Bone marrow (tissue), 2 donors: ENCODE results near the gene VCP.

Experiments
- DNase-seq, 2 donors: peaks; one replicate each; lab custom pipeline; 2025; lab: John Stamatoyannopoulos, UW

VCP gene

DNA sequence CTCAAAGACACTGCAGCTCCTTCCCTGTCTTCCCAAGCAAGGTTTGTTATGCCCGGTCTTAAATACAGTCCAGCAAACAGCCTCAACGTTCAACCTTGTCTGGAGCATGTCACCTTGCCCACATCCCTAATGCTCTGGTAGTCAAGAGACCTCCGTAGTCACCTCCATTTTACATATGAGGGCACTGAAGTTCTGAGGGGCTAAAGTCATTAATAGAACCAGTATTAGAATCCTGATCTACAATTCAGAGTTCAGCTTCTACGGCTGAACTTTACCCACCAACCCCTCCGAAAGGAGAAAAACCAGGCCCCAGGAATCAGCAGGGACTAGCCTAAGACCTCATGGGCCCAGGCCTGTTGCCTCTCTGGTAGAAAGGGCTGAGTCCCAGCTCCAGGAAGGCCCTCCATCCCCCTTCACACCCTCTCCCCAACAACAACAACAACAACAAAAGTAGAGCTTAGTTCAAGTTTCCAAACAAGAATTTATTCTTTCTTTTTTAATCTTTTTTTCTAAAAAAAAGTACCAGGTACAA lies 31.3 kb upstream of the VCP start:
- no peak for DNase-seq

DNA sequence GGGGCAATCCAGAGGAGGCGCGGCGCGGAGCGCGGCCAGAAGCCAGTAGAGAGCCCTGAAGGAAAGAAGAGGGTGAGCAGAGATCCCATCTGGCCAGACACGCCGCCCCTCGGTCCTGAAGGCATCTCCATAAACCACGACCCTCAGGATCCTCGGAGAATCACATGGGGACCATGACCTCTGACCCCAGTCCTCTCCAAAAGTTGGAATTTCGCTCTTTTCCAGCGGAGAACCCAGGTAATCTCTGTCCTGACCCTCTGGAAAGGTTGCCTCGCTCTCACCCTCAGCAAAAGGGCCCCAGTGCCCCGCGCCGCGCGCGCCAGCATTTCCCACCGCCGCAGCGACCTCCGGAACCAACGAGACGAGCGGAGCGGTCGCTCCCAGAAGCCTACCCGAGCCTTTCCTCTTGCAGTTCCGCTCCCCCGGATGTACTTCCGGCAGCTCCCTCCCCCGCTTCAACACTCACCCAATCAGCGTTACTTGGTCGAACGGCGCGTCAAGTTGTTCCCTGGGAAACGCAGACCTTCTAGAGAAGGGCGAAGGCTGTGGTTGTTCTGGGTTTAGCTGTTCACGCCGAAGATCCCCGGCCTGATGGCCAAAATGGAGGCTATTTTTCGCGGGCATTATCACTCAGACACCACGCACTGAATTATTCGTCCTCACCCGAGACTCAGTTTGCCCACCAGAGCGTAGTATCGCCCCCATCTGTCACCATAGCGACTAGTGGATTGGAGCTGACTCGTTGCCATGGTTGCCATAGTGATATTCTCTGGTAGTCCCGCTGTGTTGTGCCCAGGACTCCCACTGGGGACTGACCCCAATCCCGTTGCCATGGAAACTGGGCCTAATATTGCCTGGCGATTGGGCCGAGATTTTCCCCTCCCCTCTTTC lies 30.6 kb upstream of the VCP start, which contains the start of gene STOML2:
STOML2 (minus strand) TSS at position 363 of the 891 bp plus-strand sequence; CDS start at position 326, 37 bp downstream.
- peak; percentile 69 to 91 for DNase-seq

DNA sequence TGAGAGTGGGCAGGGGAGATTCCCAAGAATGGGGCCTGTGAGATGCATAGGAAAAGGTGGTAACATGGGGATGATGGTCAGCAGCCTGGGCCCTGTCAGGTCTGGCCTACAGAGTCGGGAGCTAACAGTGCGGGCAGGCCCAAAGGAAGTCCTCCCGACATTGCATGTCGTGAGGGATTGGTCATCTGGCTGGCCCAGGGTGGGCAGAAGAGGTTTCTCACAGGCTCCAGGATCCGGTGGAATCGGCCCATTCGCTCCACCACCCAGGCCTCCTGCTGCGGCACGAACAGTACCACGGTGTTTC lies 30.0 kb upstream of the VCP start:
- no peak for DNase-seq

DNA sequence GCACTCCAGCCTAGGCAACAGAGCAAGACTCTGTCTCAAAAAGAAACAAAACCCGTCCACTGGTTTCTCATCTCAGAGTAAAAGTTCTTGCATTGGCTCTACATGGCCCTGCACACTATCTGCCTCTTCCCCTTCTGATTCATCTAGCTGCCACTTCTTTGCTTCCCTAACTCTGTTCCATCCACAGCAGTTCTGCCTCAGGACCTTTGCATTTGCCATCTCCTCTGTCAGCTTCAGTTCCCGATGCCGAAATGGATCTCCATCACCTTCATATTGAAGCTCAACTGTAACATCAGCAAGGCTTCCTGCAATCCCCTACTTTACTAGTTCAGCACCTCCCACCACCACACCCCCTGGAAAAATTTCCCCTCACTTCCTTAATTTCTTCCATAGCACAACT lies 25.1 kb upstream of the VCP start:
- DNase-seq, result no peak

DNA sequence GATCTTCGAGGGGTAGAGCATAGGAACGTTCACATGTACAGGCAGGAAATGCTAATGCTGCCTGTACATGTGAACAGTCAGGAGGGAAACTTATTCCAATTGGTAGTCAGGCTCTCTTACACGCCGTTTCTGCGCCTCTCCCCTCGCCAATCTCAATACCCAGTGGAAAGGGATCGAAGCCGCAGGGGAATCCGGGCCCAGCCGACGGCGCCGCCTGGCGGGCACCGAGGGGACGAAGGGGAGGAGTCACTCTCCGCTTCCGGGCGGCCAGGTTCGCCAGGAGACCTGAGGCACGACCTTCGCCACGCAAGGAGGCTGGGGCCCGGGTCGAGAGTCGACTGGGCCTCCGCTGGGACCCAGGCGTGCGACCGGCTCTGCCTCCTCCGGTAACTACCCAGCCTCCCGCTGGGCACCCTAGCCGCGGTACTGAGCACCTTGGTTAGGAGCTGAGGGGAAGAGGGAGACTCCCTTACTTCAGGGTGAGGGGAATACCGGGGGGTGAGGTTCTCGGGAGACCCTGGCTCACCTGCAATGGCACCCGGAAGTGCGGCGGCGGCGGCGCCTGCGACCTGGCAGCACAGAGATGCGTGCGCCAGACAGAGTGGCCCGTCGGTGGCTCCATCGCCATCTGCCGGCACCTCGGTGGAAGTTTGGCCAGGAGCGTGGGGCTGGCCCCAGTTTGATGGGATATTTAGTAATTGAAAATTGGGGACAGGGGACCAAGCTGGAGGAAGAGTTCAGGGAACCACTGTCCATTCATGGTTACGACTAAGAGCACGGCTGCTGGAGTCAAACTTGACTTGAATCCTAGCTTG lies 23.8 kb upstream of the VCP start, which contains the start of gene PIGO:
PIGO (minus strand) TSS at position 557 of the 815 bp plus-strand sequence. CDS start 1,026 bp downstream, outside the sequence.
- peak; percentile 75 to 82 for DNase-seq

DNA sequence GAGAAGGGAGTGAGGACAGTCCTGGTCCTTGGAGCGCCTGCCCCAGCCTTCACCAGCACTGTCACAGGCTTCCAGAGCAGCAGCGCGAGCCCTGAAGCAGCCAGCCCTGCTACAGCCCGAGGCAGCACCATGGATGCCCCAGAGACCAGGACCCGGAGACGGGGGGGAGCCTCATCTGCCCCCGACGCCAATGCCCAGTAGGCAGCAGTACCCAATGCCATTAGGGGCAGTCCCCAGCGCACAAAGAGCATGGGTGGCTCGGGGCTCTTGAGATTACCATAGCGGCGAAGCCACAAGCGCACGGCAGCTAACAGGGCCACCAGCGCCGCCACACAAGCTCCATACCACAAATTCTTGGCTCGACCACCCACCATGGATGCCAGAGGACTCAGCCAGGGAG lies 19.1 kb upstream of the VCP start:
- DNase-seq, result no peak

DNA sequence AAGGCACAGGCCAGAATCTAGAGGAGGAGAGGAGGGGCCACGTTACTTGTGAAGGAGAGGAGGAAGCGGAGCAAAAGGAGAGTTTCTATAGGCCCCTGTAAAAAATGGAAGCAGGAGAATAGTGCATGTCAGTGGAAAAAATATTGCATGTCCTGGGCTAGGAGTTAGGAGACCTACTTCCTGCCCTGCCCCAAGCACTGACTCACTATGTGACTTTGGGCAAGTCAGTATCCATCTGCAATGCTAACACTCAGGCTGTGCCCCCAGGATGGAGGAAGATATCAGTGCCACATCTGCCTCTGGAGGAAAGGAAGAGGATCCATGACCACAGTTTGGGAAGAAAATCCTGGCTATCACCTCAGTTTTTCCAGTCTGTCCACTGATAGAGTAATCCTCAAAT lies 17.0 kb upstream of the VCP start:
- no peak for DNase-seq

DNA sequence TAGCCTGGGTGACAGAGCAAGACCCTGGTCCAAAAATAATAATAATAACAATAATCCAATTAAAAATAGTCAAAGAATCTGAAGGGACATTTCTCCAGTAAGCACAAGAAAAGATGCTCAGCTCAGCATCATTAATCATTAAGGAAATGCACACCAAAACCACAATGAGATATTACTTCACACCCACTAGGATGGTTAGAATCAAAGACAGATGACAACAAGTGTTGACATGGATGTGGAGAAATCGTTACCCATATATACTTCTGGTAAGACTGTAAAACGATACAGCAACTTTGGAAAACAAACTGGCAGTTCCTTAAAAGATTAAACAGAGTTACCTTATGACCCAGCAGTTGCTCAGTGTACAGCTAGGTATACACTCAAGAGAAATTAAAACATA lies 12.7 kb upstream of the VCP start:
- no peak for DNase-seq

DNA sequence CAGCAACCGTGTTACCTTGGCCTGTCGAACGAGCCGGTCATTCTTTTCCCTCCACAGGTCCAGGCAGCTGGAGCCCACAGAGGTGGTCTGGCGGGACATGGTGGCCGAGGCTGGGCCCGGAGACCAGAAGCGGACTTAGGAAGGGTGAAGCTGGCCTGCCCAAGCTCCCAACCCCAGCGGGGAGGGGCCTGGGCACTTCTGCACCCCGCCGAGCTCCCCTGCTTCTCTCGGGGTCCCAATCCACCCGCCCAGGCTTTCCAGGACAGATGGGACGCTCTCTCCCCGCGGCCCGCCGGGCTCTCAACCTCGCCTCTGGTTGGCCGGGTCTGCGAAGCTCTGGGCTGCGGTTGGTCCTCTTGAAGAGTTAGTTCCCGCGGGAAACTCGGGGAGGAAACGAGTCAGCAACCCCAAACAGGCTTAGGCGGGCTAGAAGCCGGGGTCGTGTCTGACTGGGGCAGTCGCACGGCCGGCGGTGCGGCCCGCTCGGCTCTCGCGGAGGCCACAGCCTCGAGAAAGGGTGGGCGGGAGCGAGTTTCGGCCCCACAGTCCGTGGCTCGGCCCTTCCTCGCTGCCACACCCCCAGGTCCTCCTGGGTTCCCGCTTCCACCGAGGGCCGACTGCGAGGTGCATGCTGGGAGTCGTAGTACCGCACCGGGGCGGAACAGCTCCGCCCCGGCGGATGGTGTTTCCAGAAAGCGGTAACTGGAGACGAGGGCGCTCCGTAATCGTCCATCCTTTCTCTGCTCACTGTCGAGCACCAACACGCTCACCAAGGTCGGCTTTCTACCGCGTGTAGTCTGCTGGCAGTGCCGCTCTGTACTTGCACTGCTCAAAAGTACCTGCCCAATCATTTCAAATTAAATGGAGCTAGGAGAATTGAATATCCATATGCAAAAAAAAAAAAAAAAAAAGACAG lies 7.3 kb upstream of the VCP start, which contains the start of gene FANCG:
FANCG (minus strand) TSS at position 517 of the 916 bp plus-strand sequence; CDS start at position 99, 418 bp downstream.
- DNase-seq, result peak; percentile 68 to 79

DNA sequence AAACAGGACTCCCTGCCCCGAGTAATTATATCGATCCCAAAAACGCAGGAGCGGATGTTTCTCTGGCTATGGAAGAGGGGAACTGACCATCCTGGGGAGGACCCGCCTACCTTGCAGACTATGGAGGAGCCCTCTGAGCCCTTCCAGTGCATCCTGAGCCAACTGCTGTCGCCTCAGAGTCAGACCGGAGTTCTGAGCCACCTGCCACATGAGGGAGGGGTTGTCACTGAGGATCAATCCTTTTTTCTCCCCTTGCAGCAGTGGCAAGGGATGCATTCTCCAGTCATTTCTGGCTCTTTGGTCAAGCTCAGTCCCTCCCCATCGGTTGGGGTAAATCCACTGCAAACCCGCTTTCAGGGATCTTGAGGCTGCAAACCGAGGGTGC lies 6.6 kb upstream of the VCP start:
- DNase-seq, result no peak

DNA sequence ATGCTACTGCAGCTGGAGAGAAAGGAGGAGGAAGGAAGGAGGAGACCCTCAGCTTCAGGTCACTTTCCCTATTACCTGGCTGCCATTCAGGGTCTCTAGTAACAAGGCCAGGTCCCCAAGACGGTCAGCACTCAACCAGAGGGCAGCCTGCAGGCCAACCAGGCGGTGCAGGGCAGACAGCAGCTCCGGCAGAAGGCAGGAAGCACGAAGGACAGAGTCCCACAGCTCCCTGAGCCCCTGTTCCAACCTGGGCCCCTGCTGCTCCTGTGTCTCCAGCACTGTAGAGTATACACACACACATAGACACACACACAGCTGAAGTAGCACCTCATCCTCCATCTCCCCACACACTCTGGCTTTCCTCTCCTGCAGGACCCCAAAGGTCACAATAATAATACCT lies 5.6 kb upstream of the VCP start:
- no peak for DNase-seq

DNA sequence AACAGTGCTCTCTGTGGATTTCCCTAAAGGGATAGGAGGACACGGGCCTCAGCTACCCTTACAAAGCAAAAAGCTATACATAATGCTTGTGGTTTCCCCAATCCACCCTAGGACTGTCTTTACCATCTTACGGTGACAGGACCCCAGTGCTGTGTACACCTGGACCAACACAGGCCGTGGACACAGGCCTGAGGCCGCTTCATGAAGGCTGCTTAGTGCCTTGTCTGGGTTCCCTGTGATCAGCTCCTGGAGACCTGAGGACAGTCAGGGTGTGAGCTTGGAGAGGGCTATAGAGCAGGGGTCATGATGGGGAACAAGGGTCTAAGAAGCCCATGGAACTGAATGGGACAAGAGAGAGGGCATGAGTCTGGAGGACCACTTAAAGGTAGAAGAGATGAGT lies 4.4 kb upstream of the VCP start:
- DNase-seq, result no peak

DNA sequence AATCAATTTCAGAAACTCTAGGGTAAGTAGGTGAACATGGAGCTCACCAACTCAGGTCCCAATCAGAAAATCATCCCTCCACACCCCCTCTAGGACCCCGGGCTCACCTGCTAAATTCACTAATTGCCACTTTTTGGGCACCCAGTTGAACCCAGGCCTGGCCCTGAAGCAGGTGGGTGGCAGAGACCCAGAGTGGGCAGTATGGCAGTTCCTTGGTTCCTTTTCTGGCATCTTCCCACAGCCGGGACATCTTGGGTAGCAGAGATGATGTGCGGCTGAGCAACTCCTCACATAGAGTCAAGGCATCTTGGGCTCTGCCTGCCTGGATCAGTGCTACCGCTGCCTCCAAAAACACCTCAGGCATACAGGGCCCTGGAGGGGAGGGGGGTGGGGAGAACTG lies 2.9 kb upstream of the VCP start:
- no peak for DNase-seq

DNA sequence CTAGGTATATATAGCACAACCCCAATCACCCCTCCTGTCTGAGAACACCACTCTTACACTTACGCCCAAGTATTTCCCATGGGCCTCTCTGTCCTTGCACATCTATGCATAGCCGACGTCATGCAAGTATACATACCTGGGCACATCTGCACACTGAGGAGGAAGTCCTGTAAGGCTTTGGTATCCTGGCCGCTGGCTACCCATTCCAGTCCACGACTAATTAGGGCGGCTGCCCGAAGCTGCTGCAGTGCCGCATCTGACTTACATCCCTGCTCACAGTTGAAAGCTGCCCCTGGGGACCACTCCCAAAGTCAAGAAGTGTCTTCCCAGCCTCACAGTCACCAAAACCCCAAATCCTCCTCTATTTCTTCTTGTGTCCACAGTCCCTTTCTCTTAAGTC lies 2.4 kb upstream of the VCP start:
- no peak for DNase-seq

DNA sequence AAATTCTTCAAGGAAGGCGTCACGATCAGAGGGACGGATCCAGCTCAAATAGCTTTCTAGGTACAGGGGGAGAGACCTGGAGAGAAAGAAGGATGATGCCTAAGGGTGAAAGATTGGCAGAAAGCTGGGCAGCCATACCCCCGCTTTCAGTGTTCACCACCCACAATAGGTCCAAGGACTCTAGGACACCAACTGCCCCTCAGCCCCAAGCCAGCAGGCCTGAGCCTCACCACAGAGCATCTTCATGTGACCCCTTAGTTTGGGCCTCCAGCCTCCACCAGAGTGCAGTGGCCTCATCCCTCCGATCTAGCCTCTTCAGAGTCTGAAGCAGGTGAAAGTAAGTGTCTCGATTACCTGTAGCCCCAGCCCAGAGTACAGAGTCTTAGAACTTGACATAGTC lies 1.7 kb upstream of the VCP start:
- DNase-seq, result no peak

DNA sequence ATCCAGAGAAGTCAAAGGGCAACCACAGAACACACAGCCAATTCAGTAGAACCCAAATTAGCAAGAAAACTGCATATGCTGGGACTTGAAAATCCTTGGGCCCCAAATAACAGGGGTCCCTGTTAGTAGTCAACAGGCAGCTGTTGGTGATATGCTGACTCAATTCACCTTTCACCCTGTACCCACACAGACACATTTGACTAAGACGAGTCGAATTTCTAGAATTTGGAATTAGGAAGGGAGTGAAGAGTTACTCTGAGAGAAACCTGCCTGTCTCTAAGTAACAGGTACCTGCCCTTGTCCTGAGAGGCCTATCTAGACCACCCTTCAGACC lies 821 bp upstream of the VCP start:
- no peak for DNase-seq

DNA sequence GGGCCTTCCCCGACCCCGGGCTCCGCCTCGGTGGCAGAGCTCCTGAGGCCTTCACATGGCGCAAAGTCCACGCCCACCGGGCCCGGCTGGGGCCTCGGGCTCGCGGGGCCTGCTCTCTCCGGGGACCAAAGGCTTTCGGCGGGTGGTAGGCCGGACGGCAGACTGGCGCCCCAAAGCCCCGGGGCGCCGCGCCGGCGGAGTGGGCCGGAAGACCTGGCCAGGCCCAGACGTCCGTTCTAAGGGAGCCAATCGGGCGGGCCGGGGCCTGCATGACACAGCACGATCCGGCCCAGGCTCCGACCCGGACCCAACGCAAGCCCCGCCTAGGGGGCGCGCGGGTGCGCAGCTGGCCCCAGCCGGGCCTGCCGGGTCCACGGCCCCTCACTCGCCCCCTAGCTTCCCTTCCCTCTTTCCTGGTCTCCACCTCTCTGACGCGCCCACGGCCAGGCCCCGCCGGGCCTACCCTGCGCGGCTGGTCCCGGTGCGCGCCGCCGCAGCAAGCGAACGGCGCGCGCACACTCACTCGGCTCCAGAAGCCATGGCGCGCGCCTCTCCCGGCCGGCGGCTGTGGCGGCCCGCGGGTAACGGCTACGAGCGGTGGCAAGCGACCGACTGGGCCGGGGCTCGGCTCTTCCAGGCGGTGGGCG lies 488 bp downstream of the VCP start:
- peak; percentile 53 to 83 for DNase-seq

DNA sequence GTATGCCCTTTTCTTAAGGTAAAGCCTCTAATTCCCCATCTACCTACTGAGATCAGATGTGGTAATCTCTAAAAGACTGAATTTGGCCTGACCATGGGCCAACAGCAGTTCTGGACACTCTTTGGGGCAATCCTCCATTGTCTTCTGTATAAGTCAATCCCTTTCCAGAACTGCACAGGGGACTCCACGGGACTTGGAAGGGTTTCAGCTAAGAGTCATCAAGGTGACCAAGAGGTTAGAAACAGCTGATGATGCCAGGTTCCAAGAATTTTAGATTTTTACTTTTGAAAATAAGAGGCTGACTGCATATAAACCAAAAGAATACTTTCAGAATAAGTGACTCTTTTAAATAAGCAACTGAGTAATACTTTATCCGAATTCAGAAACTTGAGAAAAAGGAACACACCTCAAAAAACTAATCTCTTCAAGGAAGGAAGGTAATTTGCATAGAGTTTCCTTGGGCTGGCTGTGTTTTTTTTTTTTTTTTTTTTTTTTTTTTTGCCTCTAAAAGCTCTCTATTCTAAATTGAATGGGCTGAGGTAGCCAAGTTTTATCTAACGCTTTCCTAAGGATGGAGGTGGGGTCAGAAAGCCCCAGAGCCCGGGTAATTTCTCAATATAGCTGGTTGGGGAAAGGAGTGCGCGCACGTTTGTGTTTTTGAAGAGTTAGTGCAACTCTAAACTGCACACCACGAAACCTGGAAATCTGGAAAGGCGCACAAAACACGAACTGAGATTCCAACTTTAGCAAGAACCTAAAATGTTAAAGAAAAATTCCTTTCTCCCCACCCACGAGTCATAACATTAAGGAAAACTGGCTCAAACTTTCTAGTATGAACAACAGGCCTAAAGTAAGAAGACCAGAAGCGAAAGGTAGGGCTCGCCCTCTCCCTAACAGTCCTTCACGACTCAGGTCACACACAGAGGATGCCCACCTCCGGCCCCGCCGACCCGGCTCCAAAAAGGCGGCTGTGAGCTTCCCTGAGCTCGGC lies 1.3 kb downstream of the VCP start:
- no peak for DNase-seq

DNA sequence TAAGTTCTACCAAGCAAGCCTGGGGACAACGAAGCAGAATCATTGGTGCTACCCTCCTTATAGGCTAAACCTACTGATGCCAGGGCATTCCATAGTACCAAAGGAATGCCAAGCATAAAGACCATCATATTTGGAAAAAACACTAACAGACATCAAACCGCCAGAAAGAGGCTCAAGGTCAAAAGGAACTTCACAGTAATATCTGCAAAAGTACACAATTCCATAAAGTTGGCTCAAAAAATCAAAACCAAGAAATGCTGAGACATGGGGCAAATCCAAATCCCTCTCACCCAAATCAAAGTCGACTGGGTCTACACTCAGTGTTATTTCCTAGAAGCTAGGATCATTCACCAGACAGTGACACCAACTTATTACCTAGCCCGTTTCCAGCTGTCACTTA lies 3.4 kb downstream of the VCP start:
- no peak for DNase-seq

DNA sequence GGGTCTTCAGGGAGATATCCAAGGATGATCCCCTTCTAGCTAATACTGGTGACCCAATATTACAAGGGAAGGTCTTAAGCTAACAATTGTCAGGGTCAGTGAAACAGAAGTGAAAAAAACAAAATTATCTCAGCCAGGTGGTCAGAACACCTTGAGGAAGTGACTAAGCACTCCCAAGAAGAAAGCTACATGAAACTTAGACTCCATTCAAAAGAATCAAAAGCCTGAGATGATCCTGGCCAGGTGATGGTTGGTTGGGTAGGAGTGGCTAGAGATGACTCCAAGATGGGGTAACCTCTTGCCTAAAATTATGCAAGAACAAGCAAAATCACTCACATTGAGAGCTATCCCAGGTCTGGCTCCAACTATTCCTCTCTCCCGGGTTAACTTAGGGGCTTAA lies 5.4 kb downstream of the VCP start:
- no peak for DNase-seq
